GM19099 (cell line): ENCODE results near the gene NRARP.

Source experiments
- POLR2A ChIP-seq: IDR thresholded peaks from 3 replicates; pipeline ENCODE4 v1.6.1; 2011; ENCODE audit warnings: low read depth; ENCODE audit not compliant: insufficient read length; ENCODE audit errors: extremely low read depth

Gene NRARP

GRCh38 chr9:137325124-137325523 is 23.1 kb upstream of the NRARP start:
- TF ChIP-seq POLR2A: no peak

GRCh38 chr9:137323531-137324331 is 21.7 kb upstream of the NRARP start:
- TF ChIP-seq POLR2A: no peak

- no peak for TF ChIP-seq POLR2A
Measured at GRCh38 chr9:137321726-137322361, 19.8 kb upstream of the NRARP start.

- TF ChIP-seq POLR2A: no peak
Measured at GRCh38 chr9:137320555-137321384, 18.7 kb upstream of the NRARP start.

GRCh38 chr9:137319739-137320551 is 17.9 kb upstream of the NRARP start:
- no peak for TF ChIP-seq POLR2A

- TF ChIP-seq POLR2A: no peak
Measured at GRCh38 chr9:137319011-137319738, 17.1 kb upstream of the NRARP start.

- TF ChIP-seq POLR2A: no peak
Measured at GRCh38 chr9:137318602-137319001, 16.5 kb upstream of the NRARP start.

GRCh38 chr9:137317718-137318511 is 15.8 kb upstream of the NRARP start:
- TF ChIP-seq POLR2A: no peak

- TF ChIP-seq POLR2A: no peak
Measured at GRCh38 chr9:137317021-137317717, 15.1 kb upstream of the NRARP start.

- no peak for TF ChIP-seq POLR2A
Measured at GRCh38 chr9:137316012-137316981, 14.2 kb upstream of the NRARP start.

- no peak for TF ChIP-seq POLR2A
Measured at GRCh38 chr9:137315581-137316011, 13.5 kb upstream of the NRARP start.
